ENCODE results near the gene GLUL. TPM values are rescaled to one million over a fixed set of nuclear protein-coding genes. Genes with fewer than 3 reads are reported as not detected.

GLUL gene
- total and polyA plus RNA-seq, 2 donors (not counting 1 experiment from before 2014, with no cell fraction given): 38.9 to 44.2 TPM

GRCh38 chr1:182430263-182431068 is 38.9 kb upstream of the GLUL start:
- H3K79me2 ChIP-seq (ENCODE audit: control insufficient read depth, insufficient read depth, low read length): no peaks in the 10 kb centered on the region
- no peak overlapping the region for H3K4me2 ChIP-seq (replicated peaks; ENCODE audit: low read depth, low read length, poor library complexity, severe bottlenecking)
- peak; percentile 45 for ATAC-seq (ENCODE audit: low read depth)
- no peaks in the 10 kb centered on the region for H3K27me3 Mint-ChIP-seq
- DNase-seq: no peak
- H3K9me3 ChIP-seq (ENCODE audit: control extremely low read depth in 1 of 3, control insufficient read depth in 2 of 3, insufficient read depth in 1 of 3, low read length in 2 of 3): no peaks in the 10 kb centered on the region
- peak overlapping the region; percentile 19 for H3K4me3 Mint-ChIP-seq
- ChIA-PET POLR2A (no interaction called here), CTCF (interaction anchor here (0.9 kb wide), 1 partner anchor 32 kb away, joined by 5 read pairs; no protein-coding TSS in a partner anchor)
- no peaks in the 10 kb centered on the region for H4K20me1 ChIP-seq (ENCODE audit: control insufficient read depth, insufficient read depth, low read length, poor library complexity, severe bottlenecking)
- intact Hi-C loops (cut with micrococcal nuclease): no loop called here
- H3K9me3 Mint-ChIP-seq (ENCODE audit: insufficient read depth): no peaks in the 10 kb centered on the region
- no peak overlapping the region for H3K4me3 ChIP-seq (ENCODE audit: control extremely low read depth in 1 of 5, extremely low read depth in 1 of 5, insufficient read depth in 1 of 5, low read depth in 2 of 5, low read length in 4 of 5)
- H3K4me1 Mint-ChIP-seq: peaks cover 17% of the 10 kb centered on the region
- no peak overlapping the region for H3K27ac Mint-ChIP-seq
- TF ChIP-seq CTCF (IDR thresholded peaks at IDR 0.05): no peak
- no peak for TF ChIP-seq EZH2 (IDR thresholded peaks at IDR 0.05; ENCODE audit: borderline replicate concordance, insufficient read depth, low read depth, low read length, poor library complexity, severe bottlenecking)
- WGBS (ENCODE audit: insufficient coverage): 40% methylated on average over 3 of the region's 11 CpGs
- no peak overlapping the region for H2AFZ ChIP-seq (ENCODE audit: insufficient read depth, low read depth, low read length, poor library complexity, severe bottlenecking)
- H3K36me3 ChIP-seq (replicated peaks in 1 of 2; ENCODE audit: control extremely low read depth in 1 of 2, control insufficient read depth in 1 of 2, extremely low read depth in 1 of 2, insufficient read depth in 2 of 2, low read length in 1 of 2): no peaks in the 10 kb centered on the region
- H3K4me1 ChIP-seq (ENCODE audit: control insufficient read depth in 2 of 2, insufficient read depth in 2 of 2, low read length in 2 of 2): peaks cover 0 to 8% of the 10 kb centered on the region in 2 donors
- H3K9ac ChIP-seq (ENCODE audit: low read length): no peak overlapping the region
- no peaks in the 10 kb centered on the region for H3K27me3 ChIP-seq (replicated peaks in 1 of 4; ENCODE audit: control extremely low read depth in 1 of 4, control insufficient read depth in 3 of 4, insufficient read depth in 4 of 4, low read length in 3 of 4)
- no peak overlapping the region for H3K27ac ChIP-seq (ENCODE audit: low read length in 2 of 2)

DNA sequence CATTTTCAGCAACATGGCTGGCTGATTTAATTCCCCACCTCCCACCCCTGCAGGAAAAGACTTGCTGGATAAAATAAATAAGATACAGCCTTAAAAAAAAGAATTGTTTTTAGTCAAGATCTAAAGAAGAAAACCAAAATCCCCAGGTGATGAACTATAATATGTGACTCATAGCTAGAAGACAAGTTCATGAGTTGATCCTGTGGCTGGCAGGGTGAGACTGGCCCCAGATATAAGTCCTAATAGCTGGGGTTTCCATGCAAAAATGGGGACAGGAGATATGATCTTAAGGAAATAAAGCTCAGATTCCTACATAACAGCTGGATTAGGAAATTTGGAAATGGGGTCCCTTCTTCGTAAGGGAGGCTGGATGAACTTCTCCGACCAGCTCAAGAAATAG is 36.5 kb upstream of the GLUL start:
- TF ChIP-seq CTCF (IDR thresholded peaks at IDR 0.05): no peak
- no peak for TF ChIP-seq EZH2 (IDR thresholded peaks at IDR 0.05; ENCODE audit: borderline replicate concordance, insufficient read depth, low read depth, low read length, poor library complexity, severe bottlenecking)
- H2AFZ ChIP-seq (ENCODE audit: insufficient read depth, low read depth, low read length, poor library complexity, severe bottlenecking): no peak overlapping the region
- Mint-ChIP-seq H3K9me3 (ENCODE audit: insufficient read depth) (no peaks in the 10 kb centered on the region), H3K4me3 (no peak overlapping the region), H3K27ac (no peak overlapping the region), H3K4me1 (peaks cover 17% of the 10 kb centered on the region), H3K27me3 (no peaks in the 10 kb centered on the region)
- ATAC-seq (ENCODE audit: low read depth) (no peak), DNase-seq (no peak)
- H3K4me1 ChIP-seq (ENCODE audit: control insufficient read depth in 2 of 2, insufficient read depth in 2 of 2, low read length in 2 of 2): peaks cover 0 to 8% of the 10 kb centered on the region in 2 donors
- H3K27ac ChIP-seq (ENCODE audit: low read length in 2 of 2): no peak overlapping the region
- CTCF ChIA-PET: no interaction called here
- no peaks in the 10 kb centered on the region for H3K36me3 ChIP-seq (replicated peaks in 1 of 2; ENCODE audit: control extremely low read depth in 1 of 2, control insufficient read depth in 1 of 2, extremely low read depth in 1 of 2, insufficient read depth in 2 of 2, low read length in 1 of 2)
- no peaks in the 10 kb centered on the region for H3K27me3 ChIP-seq (replicated peaks in 1 of 4; ENCODE audit: control extremely low read depth in 1 of 4, control insufficient read depth in 3 of 4, insufficient read depth in 4 of 4, low read length in 3 of 4)
- WGBS (ENCODE audit: insufficient coverage): no CpG with 5 or more reads among the region's 2 CpGs
- no peaks in the 10 kb centered on the region for H3K9me3 ChIP-seq (ENCODE audit: control extremely low read depth in 1 of 3, control insufficient read depth in 2 of 3, insufficient read depth in 1 of 3, low read length in 2 of 3)
- H3K79me2 ChIP-seq (ENCODE audit: control insufficient read depth, insufficient read depth, low read length): no peaks in the 10 kb centered on the region
- intact Hi-C loops (cut with micrococcal nuclease): no loop called here
- H3K9ac ChIP-seq (ENCODE audit: low read length): no peak overlapping the region
- no peak overlapping the region for H3K4me3 ChIP-seq (ENCODE audit: control extremely low read depth in 1 of 5, extremely low read depth in 1 of 5, insufficient read depth in 1 of 5, low read depth in 2 of 5, low read length in 4 of 5)
- no peak overlapping the region for H3K4me2 ChIP-seq (replicated peaks; ENCODE audit: low read depth, low read length, poor library complexity, severe bottlenecking)
- POLR2A ChIA-PET: no interaction called here
- no peaks in the 10 kb centered on the region for H4K20me1 ChIP-seq (ENCODE audit: control insufficient read depth, insufficient read depth, low read length, poor library complexity, severe bottlenecking)

Data from B cell (primary cell).